Measurements from ENCODE around the gene DYNAP. TPM values are rescaled to one million over a fixed set of nuclear protein-coding genes. Genes with fewer than 3 reads are reported as not detected.

DYNAP gene
- total RNA-seq, 1 donor from 2014 or later, result 0.10 TPM

GRCh38 chr18:54641734-54642133 is 50.7 kb downstream of the DYNAP start:
- DNase-seq, result no peak

GRCh38 chr18:54647176-54647575 is 56.1 kb downstream of the DYNAP start:
- DNase-seq, result no peak

Other genes with a start within 250 kb of the DYNAP start
- not detected for gene STARD6, start 233.4 kb upstream of the DYNAP start, total RNA-seq
- 6.1 TPM for gene C18orf54, start 233.3 kb upstream of the DYNAP start, total RNA-seq
- 10.5 TPM for gene RAB27B, start 237.2 kb downstream of the DYNAP start, total RNA-seq

All from skin of body (tissue), 2 donors.